GM12872 (cell line): ENCODE measurements around the gene CDC14B.

Source experiments
- TF ChIP-seq, protein P1 (sequence below): IDR thresholded peaks from 3 replicates; pipeline ENCODE4 v1.5.1; 2011; ENCODE audit warnings: low read depth, mild to moderate bottlenecking, low read length, moderate library complexity; ENCODE audit not compliant: insufficient read depth

Gene CDC14B

GRCh38 chr9:96515621-96516470 is 103.8 kb downstream of the CDC14B start:
- TF ChIP-seq, protein P1, sequence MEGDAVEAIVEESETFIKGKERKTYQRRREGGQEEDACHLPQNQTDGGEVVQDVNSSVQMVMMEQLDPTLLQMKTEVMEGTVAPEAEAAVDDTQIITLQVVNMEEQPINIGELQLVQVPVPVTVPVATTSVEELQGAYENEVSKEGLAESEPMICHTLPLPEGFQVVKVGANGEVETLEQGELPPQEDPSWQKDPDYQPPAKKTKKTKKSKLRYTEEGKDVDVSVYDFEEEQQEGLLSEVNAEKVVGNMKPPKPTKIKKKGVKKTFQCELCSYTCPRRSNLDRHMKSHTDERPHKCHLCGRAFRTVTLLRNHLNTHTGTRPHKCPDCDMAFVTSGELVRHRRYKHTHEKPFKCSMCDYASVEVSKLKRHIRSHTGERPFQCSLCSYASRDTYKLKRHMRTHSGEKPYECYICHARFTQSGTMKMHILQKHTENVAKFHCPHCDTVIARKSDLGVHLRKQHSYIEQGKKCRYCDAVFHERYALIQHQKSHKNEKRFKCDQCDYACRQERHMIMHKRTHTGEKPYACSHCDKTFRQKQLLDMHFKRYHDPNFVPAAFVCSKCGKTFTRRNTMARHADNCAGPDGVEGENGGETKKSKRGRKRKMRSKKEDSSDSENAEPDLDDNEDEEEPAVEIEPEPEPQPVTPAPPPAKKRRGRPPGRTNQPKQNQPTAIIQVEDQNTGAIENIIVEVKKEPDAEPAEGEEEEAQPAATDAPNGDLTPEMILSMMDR = no peak

- TF ChIP-seq, protein P1 = no peak
Observed at GRCh38 chr9:96514800-96515158, 104.9 kb downstream of the CDC14B start.

DNA sequence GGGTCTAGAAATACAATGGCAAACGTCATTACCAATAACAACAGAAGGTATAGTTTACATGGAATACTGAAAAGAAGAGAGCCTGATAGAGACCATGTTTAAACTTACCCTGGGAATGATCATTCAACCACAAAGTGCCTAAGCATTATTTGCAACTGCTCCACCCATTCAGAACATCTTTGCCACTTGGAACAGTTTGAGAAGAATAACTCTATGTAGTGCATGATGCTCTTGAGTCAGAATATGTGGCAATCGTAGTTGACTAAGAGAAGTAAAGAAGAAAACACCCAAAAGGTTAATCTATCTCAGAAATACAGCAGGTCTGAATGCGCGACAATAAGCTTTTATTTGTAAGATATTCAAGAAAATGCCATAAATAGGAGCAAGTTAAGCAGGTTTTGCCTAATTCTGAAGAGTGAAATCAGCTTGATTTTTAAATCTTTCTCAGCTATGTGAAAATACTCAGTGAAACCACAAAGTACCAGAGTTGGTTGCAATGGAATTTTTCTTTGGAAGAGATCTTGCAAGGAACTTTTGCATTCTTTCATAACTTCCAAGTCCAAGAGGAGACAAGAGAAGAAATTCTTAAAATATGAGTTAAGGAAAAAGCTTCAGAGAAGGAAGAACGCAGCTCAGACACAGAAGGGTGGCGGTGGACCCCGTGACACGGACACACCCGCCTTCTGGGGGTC is 105.4 kb downstream of the CDC14B start:
- TF ChIP-seq, protein P1 = no peak

GRCh38 chr9:96513622-96514021 is 106.0 kb downstream of the CDC14B start:
- TF ChIP-seq, protein P1 = no peak

- TF ChIP-seq, protein P1 = no peak
Observed at GRCh38 chr9:96512240-96512639, 107.4 kb downstream of the CDC14B start.

DNA sequence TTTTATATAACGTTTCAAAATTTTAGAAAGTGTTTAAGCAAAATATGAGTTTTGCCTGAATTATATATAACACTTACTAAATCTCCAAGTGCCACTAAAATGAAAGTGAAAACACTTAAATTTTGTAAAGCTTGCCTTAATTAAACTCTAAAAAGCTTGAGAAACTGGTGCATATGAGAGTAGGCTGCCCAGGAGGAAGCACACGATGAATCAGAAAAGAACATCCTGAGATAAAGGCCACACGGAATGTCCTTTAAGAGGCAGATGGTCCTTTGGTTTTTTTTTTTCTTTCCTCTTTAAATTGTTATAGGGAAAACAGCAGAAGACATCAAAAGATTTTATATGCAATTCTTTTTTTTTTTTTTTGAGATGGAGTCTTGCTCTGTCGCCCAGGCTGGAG is 109.4 kb downstream of the CDC14B start:
- TF ChIP-seq, protein P1 = no peak

- TF ChIP-seq, protein P1 = no peak
Observed at GRCh38 chr9:96509848-96510247, 109.8 kb downstream of the CDC14B start.
